22Rv1 (cell line): ENCODE data around the gene PTCH2.

Source experiments
- H3K27ac ChIP-seq: fragments of 450-650 bp; 2 replicates; pipeline ENCODE4 v1.5.1; 2017
- ZFX ChIP-seq: fragments of 450-650 bp; IDR thresholded peaks from 2 replicates; pipeline ENCODE4 v1.6.1; 2017; ENCODE audit warnings: antibody characterized with exemption, borderline replicate concordance
- TF ChIP-seq, protein P1 (sequence below): fragments of 450-650 bp; IDR thresholded peaks from 2 replicates; pipeline ENCODE4 v1.5.1; 2017; ENCODE audit warnings: mild to moderate bottlenecking

PTCH2 gene

DNA sequence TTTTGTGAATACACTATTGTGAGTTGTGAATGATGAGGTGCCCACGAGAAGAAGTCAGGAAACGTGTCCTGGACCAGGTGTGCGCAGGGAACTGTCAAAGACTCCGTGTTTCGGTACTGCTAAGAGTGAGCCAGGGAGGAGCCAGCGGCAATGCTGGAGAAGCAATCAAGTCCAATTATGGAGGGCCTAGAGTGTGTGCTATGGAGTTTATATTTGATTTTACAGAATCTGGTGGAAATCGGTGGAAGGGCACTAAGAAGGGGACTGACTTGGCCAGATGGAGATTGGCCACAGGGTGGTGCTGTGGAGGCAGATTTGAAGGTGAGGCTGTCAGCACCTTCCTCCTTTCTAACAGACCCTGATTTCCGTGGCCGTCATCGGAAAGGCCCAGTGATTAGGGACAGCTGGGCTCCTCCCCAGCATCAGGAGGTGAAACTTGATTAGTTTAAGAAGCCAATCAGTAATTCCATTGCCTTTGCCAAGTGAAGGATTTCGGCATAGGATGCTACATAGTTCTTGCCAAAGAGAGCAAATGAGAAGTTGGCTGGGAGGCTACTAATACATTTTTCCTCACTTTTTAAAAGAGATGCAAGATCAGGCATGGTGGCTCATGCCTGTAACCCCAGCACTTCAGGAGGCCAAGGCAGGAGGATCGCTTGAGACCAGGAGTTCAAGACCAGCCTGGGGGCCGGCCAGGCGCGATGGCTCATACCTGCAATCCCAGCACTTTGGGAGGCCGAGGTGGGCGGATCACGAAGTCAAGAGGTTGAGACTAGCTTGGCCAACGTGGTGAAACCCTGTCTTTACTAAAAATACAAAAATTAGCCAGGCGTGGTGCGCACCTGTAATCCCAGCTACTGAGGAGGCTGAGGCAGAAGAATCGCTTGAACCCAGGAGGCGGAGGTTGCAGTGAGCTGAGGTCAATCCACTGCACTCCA is 7.0 kb downstream of the PTCH2 start:
- no peak for TF ChIP-seq ZFX
- TF ChIP-seq, protein P1, sequence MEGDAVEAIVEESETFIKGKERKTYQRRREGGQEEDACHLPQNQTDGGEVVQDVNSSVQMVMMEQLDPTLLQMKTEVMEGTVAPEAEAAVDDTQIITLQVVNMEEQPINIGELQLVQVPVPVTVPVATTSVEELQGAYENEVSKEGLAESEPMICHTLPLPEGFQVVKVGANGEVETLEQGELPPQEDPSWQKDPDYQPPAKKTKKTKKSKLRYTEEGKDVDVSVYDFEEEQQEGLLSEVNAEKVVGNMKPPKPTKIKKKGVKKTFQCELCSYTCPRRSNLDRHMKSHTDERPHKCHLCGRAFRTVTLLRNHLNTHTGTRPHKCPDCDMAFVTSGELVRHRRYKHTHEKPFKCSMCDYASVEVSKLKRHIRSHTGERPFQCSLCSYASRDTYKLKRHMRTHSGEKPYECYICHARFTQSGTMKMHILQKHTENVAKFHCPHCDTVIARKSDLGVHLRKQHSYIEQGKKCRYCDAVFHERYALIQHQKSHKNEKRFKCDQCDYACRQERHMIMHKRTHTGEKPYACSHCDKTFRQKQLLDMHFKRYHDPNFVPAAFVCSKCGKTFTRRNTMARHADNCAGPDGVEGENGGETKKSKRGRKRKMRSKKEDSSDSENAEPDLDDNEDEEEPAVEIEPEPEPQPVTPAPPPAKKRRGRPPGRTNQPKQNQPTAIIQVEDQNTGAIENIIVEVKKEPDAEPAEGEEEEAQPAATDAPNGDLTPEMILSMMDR = peak; percentile 95
- no peak overlapping the region for H3K27ac ChIP-seq

DNA sequence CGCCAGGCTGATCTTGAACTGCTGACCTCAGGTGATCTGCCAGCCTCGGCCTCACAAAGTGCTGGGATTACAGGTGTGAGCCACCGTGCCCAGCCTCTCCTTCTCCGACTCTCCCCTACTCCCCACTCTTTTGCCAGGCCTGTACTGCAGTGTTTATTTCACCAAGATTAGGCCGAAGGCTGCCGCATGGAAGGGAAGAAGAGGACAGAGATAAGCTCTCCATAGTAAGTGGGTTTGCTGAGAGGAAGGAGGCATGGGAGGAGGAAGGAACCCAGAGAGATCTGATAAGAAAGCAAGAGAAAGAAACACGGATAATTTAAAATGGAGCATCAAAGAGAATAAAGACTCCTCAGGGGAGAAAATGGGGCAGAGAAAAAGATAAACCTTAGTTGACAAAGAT is 8.7 kb downstream of the PTCH2 start:
- no peak overlapping the region for H3K27ac ChIP-seq
- TF ChIP-seq, protein P1 = no peak
- no peak for TF ChIP-seq ZFX

DNA sequence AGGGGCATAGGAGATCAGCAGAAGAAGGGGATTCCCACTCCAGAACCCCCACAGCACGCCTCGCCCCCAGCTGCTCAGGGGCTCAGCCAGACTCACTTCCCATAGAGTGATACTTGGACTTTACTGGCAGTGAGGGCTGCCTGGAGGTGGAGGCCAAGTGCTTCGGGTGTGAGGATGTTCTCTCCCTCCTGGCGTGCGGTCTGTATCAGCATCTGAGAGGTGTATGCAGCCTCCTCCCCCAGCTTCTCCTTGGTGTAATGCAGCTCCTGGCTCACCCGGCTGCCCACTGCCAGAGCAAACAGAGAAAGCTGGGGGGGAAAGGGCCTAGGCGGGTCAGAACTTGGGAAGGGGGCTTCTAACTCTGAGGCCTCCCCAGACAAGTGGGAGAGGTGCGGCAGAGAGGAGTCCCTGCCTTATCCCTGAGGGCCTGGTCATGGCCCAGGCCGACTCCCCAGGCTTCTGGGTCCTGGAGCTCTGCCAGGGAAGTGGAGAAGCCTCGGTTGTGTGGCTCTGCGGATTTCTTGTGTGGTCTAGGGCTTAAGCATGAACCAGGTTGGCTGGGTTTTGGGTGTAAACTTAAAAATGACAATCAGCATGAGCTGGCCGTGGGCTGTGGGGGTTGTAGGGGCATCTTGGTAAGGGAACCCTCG is 10.9 kb downstream of the PTCH2 start:
- no peak overlapping the region for H3K27ac ChIP-seq
- TF ChIP-seq, protein P1 = no peak
- TF ChIP-seq ZFX = no peak

DNA sequence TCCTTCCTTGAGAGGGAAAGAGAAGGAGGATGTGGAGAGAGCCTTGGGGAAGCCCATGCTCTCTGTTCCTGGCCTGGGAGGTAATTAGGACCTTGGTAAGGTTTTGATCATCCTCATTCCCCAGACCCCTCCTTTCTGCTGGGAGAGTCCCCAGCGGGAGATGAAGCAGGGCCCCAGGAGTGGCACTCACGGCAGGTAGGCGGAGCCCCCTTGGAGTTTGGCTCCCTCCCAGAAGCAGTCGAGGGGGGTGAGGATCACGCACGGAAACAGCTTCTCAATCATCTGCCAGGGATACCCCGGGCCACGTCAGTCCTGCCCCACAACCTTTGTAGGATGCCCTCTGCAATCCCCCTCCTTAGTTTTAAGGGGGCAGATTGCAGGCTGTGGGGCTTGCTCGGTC is 11.5 kb downstream of the PTCH2 start:
- TF ChIP-seq, protein P1 = no peak
- TF ChIP-seq ZFX = no peak
- H3K27ac ChIP-seq = no peak overlapping the region

DNA sequence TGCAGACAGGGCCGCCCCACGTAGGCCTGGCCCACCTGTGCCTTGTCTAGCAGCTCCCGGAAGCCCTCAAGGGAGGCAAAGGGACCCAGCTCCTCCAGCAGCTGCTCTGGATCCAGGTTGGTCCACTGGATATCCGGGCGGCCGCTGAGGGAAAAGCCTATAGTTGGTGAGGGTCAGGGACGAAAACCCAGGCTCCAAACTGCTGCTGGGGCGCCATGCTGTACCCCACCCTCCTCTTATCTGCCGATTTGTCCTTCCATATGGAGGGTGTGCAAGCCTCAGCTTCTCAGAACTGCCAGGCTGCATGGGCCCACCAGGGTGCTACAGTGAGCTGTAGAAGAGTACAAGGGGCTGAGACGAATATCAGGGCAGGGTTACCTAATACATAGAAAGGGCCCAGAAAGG is 12.2 kb downstream of the PTCH2 start:
- TF ChIP-seq ZFX = no peak
- TF ChIP-seq, protein P1 = no peak
- no peak overlapping the region for H3K27ac ChIP-seq

DNA sequence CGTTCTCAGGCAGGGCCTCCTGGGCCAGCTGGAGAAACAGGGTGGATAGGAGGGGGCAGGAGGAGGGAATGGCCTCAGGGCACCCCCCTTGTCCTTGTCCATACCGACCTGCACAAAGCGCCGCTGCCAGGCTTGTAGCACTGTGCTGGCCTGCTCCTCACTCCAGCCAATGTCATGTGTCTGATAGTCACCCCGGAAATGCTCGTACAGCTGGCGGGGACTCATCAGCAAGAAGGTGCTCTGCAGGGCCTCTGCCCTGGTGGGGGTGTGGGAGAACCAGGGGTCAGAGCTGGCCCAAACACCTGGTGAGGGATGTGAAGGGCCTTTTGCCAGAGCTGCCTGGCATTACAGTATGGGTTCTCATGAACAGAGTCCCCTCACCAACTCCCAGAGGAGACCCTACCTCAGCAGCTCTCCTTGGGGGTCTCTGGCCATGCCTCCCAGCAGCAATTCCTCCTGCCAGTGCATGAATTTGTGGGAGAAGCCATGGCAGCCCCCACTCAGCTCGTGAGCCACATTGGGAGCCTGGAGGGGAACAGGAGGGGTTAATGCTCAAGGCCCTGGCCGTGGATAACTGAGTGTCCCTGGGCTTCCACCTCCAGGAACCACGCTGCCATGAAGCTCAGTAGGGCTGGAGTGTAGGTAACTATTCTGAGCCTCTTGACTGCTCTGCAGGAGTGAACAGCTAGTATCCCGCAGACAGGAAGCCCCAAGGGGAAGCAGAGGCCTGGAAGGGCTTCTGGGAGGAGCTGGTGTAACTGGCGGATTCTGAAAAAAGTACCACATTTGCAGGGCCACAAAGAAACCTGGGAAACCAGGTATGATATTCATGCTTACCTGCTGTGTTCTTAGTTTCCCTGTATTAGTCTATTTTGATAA is 13.3 kb downstream of the PTCH2 start:
- H3K27ac ChIP-seq = no peak overlapping the region
- no peak for TF ChIP-seq ZFX
- TF ChIP-seq, protein P1 = no peak
